ENCODE data around the gene METTL15. TPM values are rescaled to one million over a fixed set of nuclear protein-coding genes. Genes with fewer than 3 reads are reported as not detected.

METTL15 gene
- total and polyA plus RNA-seq, 2 of the 8 experiments (the other 6 are each of a cell fraction or from before 2014, with no cell fraction given), result 5.4 to 10.5 TPM

DNA sequence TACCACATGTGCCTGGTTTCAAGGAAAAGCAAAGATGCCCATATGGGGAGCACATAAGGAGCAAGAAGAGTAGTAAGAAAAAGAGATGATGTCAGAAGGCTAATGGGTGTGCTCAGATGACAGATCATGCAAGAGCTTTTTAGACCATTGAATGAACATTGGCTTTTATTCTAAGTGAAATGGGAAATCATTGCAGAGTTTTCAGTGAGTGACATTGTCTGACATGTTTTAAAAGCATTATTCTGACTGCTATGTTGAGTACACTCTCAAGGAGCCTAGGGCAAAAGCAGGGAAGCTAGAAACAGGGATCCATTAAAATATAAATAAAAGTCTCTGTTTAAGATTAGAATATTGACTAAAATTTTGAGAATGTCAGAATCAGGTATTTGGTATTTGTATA is 133.6 kb downstream of the METTL15 start:
- no peak for FAIRE-seq
- H3K27ac ChIP-seq (ENCODE audit: low read depth, low read length), result no peak overlapping the region
- CTCF ChIA-PET (ENCODE audit: partially characterized antibody), result interaction anchor here (0.6 kb wide), 1 partner anchor 72 kb away, joined by 3 read pairs; no protein-coding TSS in a partner anchor
- TF ChIP-seq POLR2AphosphoS5 (IDR thresholded peaks at IDR 0.05; ENCODE audit: low read depth, low read length) (no peak), RAD21 (IDR thresholded peaks at IDR 0.05 in 1 of 2, conservative IDR thresholded peaks at IDR 0.05 in 1 of 2; ENCODE audit: low read depth in 2 of 2, low read length in 2 of 2) (no peak), EZH2 (IDR thresholded peaks at IDR 0.05; ENCODE audit: low read depth, low read length, severe bottlenecking) (no peak), TAF1 (IDR thresholded peaks at IDR 0.05; ENCODE audit: low read depth, low read length) (no peak), GTF2F1 (IDR thresholded peaks at IDR 0.05; ENCODE audit: borderline replicate concordance, low read depth, low read length) (no peak), EP300 (IDR thresholded peaks at IDR 0.05; ENCODE audit: borderline replicate concordance in 1 of 2, low read depth in 2 of 2, low read length in 2 of 2) (no peak), CTCF (IDR thresholded peaks at IDR 0.05; ENCODE audit: control extremely low read depth in 1 of 3, insufficient read depth in 1 of 3, low read depth in 1 of 3, low read length in 3 of 3) (no peak), CHD2 (IDR thresholded peaks at IDR 0.05; ENCODE audit: low read length) (no peak), CBX8 (IDR thresholded peaks at IDR 0.05; ENCODE audit: borderline replicate concordance, low read depth, low read length) (no peak), BCL11A (IDR thresholded peaks at IDR 0.05; ENCODE audit: low read depth in 2 of 2, low read length in 2 of 2) (no peak)
- TF ChIP-seq, protein P1, sequence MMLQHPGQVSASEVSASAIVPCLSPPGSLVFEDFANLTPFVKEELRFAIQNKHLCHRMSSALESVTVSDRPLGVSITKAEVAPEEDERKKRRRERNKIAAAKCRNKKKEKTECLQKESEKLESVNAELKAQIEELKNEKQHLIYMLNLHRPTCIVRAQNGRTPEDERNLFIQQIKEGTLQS (IDR thresholded peaks at IDR 0.05; ENCODE audit: insufficient read depth, low read depth, low read length), result no peak

More for the DNA sequence above, 133.6 kb downstream of the METTL15 start:
- Histone ChIP-seq H2BK120ac (replicated peaks; ENCODE audit: low read depth, low read length) (no peak overlapping the region), H2BK20ac (ENCODE audit: low read length) (no peak overlapping the region), H3K4me1 (replicated peaks in 1 of 4; ENCODE audit: control insufficient read depth in 3 of 4, insufficient read depth in 4 of 4, low read length in 3 of 4) (no peaks in the 10 kb centered on the region), H3K56ac (replicated peaks; ENCODE audit: insufficient read length, low read depth, low read length) (no peak overlapping the region), H4K5ac (ENCODE audit: insufficient read length, low read depth, low read length) (no peak overlapping the region), H3K23ac (ENCODE audit: insufficient read length) (no peak overlapping the region), H3K27me3 (replicated peaks in 1 of 4; ENCODE audit: control insufficient read depth in 3 of 4, extremely low read depth in 1 of 4, insufficient read depth in 3 of 4, low read length in 3 of 4) (no peaks in the 10 kb centered on the region), H3K9ac (replicated peaks in 1 of 4; ENCODE audit: extremely low read depth in 1 of 4, low read depth in 3 of 4, low read length in 3 of 4) (no peak overlapping the region), H4K8ac (ENCODE audit: extremely low read depth, insufficient read depth, low read length) (no peak overlapping the region), H3K4ac (replicated peaks; ENCODE audit: insufficient read length, low read depth, low read length) (no peak overlapping the region), H3K18ac (ENCODE audit: extremely low read depth, low read length) (no peak overlapping the region), H3K36me3 (ENCODE audit: control insufficient read depth in 2 of 4, insufficient read depth in 4 of 4, low read length in 3 of 4) (no peaks in the 10 kb centered on the region), H2AFZ (ENCODE audit: low read length) (no peak overlapping the region), H2BK5ac (ENCODE audit: low read depth, low read length) (no peak overlapping the region), H3K4me3 (ENCODE audit: extremely low read depth in 1 of 4, insufficient read depth in 2 of 4, low read depth in 3 of 4, low read length in 4 of 4) (no peak overlapping the region), H2BK15ac (ENCODE audit: low read length) (no peak overlapping the region), H3K23me2 (ENCODE audit: low read depth, low read length) (no peaks in the 10 kb centered on the region), H4K20me1 (replicated peaks in 1 of 2; ENCODE audit: control insufficient read depth in 1 of 2, insufficient read depth in 2 of 2, low read length in 2 of 2) (peaks cover 0 to 1% of the 10 kb centered on the region in 2 experiments), H4K91ac (replicated peaks; ENCODE audit: insufficient read length, low read length) (no peak overlapping the region), H3K14ac (ENCODE audit: insufficient read length) (no peak overlapping the region), H3K9me3 (ENCODE audit: insufficient read depth in 2 of 2, low read depth in 1 of 2, low read length in 1 of 2) (peaks cover 0 to 9% of the 10 kb centered on the region in 2 experiments; a peak in 1 of 4 replicates), H3K4me2 (ENCODE audit: insufficient read depth in 1 of 2, low read depth in 2 of 2, low read length in 2 of 2) (no peak overlapping the region), H3K79me2 (ENCODE audit: control insufficient read depth in 1 of 2, insufficient read depth in 2 of 2, low read length in 2 of 2) (no peaks in the 10 kb centered on the region), H3K79me1 (ENCODE audit: low read depth, low read length) (no peaks in the 10 kb centered on the region), H2BK12ac (ENCODE audit: low read depth, low read length) (no peak overlapping the region), H2AK5ac (ENCODE audit: low read depth, low read length) (no peak overlapping the region)
- no peak for DNase-seq (ENCODE audit: low read depth in 1 of 2, low spot score in 2 of 2)
- POLR2A ChIA-PET (ENCODE audit: partially characterized antibody), result interaction anchor here (1.3 kb wide), 1 partner anchor 11 kb away, joined by 3 read pairs; no protein-coding TSS in a partner anchor
